ENCODE data around the gene SVOP. TPM values are rescaled to one million over a fixed set of nuclear protein-coding genes. Genes with fewer than 3 reads are reported as not detected.

SVOP gene
- total RNA-seq, 4 donors from 2014 or later: under 0.01 to 0.33 (median 0.06) TPM; not detected in 1

DNA sequence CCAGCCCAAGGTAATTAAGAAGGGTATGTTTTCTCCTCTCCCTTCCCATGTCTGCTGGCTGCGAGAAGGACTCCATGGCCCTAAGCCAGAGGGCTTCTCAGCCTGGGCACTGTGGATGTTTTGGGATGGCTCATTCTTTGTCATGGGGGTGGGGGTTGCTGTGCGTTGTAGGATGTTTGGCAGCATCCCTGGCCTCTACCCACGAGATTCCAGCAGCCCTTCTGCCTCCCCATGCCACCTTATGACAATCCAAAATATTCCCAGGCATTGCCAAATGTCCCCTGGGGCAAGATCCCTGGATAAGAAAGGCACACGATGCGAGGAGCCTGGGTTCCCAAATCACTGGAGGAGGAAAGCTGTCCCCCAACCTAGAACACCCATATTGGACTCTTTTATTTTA, 104.5 kb downstream of the SVOP start:
- no peak for DNase-seq (ENCODE audit: extremely low spot score)

DNA sequence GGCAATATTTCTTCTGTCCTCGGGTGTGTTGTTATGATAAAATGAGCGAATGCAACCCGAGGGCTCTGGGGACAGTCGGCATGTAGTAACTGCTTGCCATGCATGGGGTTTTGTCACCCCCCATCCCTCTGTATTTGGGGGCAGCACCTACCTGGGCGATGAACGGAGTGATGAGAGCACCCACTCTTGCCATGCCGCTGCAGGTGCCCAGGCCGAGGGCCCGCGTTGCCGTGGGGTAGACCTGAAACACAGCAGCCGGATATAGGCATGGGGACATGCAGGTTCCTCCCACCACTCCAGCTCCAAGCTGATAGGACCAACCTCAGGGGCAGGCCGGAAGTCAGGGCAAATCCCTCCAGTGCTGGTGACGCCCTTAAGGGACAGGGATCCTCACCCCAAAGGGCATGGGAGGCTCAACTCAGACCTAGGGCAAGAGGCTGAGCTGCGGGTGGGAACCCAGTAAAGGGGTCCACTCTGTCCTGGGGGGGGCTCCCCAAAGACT, 105.2 kb downstream of the SVOP start:
- H3K27ac ChIP-seq (replicated peaks in 1 of 4): no peak overlapping the region
- intact Hi-C loops (cut with DNase I): no loop called here
- H3K9me3 ChIP-seq: peaks cover 0 to 5% (median 1%) of the 10 kb centered on the region in 4 donors
- no peak overlapping the region for H3K4me3 ChIP-seq
- no peaks in the 10 kb centered on the region for H3K27me3 ChIP-seq
- 90% methylated on average over 2 of the region's 15 CpGs for WGBS
- DNase-seq (ENCODE audit: extremely low spot score): no peak
- H3K4me1 ChIP-seq: peaks cover 4 to 7% (median 5%) of the 10 kb centered on the region in 4 donors
- TF ChIP-seq POLR2AphosphoS5 (IDR thresholded peaks at IDR 0.05): no peak
- H3K36me3 ChIP-seq: no peaks in the 10 kb centered on the region

More for the DNA sequence above, 104.5 kb downstream of the SVOP start:
- WGBS: 81% methylated on average over 5 of the region's 5 CpGs
- H3K27ac ChIP-seq (replicated peaks in 1 of 4): no peak overlapping the region
- no peaks in the 10 kb centered on the region for H3K27me3 ChIP-seq
- H3K36me3 ChIP-seq: no peaks in the 10 kb centered on the region
- peaks cover 4 to 7% (median 5%) of the 10 kb centered on the region in 4 donors for H3K4me1 ChIP-seq
- intact Hi-C loops (cut with DNase I): no loop called here
- TF ChIP-seq EP300 (IDR thresholded peaks at IDR 0.05) (no peak), POLR2A (IDR thresholded peaks at IDR 0.05; ENCODE audit: low read depth) (no peak), POLR2AphosphoS5 (IDR thresholded peaks at IDR 0.05) (no peak)
- TF ChIP-seq, protein P1, sequence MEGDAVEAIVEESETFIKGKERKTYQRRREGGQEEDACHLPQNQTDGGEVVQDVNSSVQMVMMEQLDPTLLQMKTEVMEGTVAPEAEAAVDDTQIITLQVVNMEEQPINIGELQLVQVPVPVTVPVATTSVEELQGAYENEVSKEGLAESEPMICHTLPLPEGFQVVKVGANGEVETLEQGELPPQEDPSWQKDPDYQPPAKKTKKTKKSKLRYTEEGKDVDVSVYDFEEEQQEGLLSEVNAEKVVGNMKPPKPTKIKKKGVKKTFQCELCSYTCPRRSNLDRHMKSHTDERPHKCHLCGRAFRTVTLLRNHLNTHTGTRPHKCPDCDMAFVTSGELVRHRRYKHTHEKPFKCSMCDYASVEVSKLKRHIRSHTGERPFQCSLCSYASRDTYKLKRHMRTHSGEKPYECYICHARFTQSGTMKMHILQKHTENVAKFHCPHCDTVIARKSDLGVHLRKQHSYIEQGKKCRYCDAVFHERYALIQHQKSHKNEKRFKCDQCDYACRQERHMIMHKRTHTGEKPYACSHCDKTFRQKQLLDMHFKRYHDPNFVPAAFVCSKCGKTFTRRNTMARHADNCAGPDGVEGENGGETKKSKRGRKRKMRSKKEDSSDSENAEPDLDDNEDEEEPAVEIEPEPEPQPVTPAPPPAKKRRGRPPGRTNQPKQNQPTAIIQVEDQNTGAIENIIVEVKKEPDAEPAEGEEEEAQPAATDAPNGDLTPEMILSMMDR (IDR thresholded peaks at IDR 0.05): no peak
- H3K4me3 ChIP-seq: no peak overlapping the region
- H3K9me3 ChIP-seq: peaks cover 0 to 5% (median 1%) of the 10 kb centered on the region in 4 donors

DNA sequence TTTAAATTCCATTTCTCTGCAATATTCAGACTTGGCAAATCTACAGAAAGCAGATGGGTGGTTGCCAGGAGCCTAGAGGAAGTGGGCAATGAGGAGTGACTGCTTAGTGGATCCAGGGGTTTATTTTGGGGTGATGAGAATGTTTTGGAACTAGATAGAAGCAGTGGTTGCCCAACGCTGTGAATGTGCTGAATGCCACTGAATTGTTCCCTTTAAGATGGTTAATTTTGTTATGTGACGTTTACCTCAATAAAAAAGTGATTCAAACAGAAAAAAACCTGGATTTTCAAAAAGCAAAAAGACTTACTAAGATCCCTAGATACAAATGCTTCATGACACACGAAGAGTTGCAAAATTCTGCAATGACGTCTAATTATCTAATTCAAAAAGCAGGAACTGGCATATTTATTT, 106.7 kb downstream of the SVOP start:
- WGBS: 34% methylated on average over 4 of the region's 4 CpGs
- no peak for DNase-seq (ENCODE audit: extremely low spot score)

DNA sequence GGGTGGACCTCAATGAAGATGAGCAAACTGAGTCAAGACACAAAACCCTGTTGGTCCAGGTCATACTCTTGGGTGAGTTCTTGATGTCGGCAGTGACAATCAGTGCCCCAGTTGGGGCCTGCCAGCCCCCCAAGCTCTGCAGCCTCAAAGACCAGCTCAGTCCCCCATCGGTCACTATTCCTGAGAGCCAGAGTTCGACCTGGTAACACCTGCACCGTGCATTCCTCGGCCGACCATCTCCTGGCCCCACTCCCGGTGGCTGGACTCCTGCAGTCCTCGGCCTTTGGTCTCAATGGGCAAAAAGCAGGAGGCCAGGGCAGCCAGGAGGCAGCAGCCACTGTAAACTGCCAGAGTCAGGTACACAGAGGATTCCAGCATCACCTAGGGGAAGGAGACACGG, 108.5 kb downstream of the SVOP start:
- WGBS: 99% methylated on average over 7 of the region's 9 CpGs

More for the DNA sequence above, 106.7 kb downstream of the SVOP start:
- intact Hi-C loops (cut with DNase I): no loop called here
- Histone ChIP-seq H3K27ac (replicated peaks in 1 of 4) (no peak overlapping the region), H3K27me3 (no peaks in the 10 kb centered on the region), H3K9me3 (no peaks in the 10 kb centered on the region), H3K4me3 (no peak overlapping the region), H3K4me1 (peaks cover 4 to 7% (median 5%) of the 10 kb centered on the region in 4 donors), H3K36me3 (no peaks in the 10 kb centered on the region)
- TF ChIP-seq, protein P1 (IDR thresholded peaks at IDR 0.05): no peak
- TF ChIP-seq EP300 (IDR thresholded peaks at IDR 0.05): no peak

DNA sequence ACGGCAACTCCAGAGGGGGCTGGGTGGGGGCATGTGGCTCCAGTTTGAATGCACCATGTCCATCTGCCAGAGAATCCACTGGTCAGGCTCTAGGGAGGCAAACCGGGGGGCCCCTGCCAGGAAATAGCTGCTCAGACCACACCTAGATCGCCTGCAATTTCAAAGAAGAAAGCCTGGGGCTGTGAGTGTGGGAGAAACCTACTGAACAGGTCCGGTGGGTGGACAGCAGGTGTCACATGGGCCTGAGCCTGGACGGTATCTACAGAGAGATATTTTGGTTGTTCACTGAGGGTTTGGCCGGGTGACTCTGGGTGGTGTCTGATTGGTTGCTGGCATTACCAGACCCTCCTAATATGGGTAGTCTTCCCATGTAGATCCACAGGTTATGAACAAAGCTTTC, 109.0 kb downstream of the SVOP start:
- intact Hi-C loops (cut with DNase I): no loop called here
- H3K4me1 ChIP-seq: peaks cover 4 to 7% (median 4%) of the 10 kb centered on the region in 4 donors
- no peaks in the 10 kb centered on the region for H3K36me3 ChIP-seq
- no peak for DNase-seq (ENCODE audit: extremely low spot score)
- H3K27me3 ChIP-seq: no peaks in the 10 kb centered on the region
- WGBS: 87% methylated on average over 3 of the region's 6 CpGs
- no peak overlapping the region for H3K4me3 ChIP-seq
- no peak for TF ChIP-seq POLR2A (IDR thresholded peaks at IDR 0.05; ENCODE audit: low read depth)
- TF ChIP-seq EP300 (IDR thresholded peaks at IDR 0.05): no peak
- TF ChIP-seq POLR2AphosphoS5 (IDR thresholded peaks at IDR 0.05): no peak
- TF ChIP-seq, protein P1 (IDR thresholded peaks at IDR 0.05): no peak
- H3K9me3 ChIP-seq: no peaks in the 10 kb centered on the region
- no peak overlapping the region for H3K27ac ChIP-seq (replicated peaks in 1 of 4)

More for the DNA sequence above, 108.5 kb downstream of the SVOP start:
- H3K36me3 ChIP-seq: no peaks in the 10 kb centered on the region
- H3K4me1 ChIP-seq: peaks cover 4 to 7% (median 4%) of the 10 kb centered on the region in 4 donors
- H3K27ac ChIP-seq (replicated peaks in 1 of 4): no peak overlapping the region
- H3K27me3 ChIP-seq: no peaks in the 10 kb centered on the region
- H3K4me3 ChIP-seq: no peak overlapping the region
- no peak for DNase-seq (ENCODE audit: extremely low spot score)
- intact Hi-C loops (cut with DNase I): no loop called here
- TF ChIP-seq, protein P1 (IDR thresholded peaks at IDR 0.05): no peak
- H3K9me3 ChIP-seq: no peaks in the 10 kb centered on the region
